Fibroblast of skin of scalp (primary cell): Measurements from ENCODE around the gene NUP62CL.

Experiments
- DNase-seq: peaks from one replicate; pipeline ENCODE4 v3.0.0-alpha.2; 2013

The NUP62CL gene

DNA sequence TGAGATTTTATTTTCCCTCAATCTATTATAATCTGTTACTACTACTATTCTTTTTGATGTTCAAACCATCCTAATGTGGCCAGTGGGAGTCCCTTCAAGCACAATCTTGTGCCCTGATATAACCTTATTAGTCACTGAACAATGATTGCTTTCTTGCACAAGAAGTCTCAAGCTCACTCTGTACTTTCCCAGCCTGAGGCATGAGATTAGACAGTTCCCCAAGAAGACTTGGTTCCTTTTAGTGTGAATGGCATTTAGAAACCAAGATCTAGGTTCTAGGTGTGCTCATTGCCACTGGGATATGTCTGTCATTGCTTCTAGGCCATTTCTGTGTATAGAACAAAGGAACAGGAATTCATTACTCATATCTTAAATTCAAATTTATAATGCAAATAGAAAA, 59.6 kb downstream of the NUP62CL start:
- DNase-seq, result no peak

DNA sequence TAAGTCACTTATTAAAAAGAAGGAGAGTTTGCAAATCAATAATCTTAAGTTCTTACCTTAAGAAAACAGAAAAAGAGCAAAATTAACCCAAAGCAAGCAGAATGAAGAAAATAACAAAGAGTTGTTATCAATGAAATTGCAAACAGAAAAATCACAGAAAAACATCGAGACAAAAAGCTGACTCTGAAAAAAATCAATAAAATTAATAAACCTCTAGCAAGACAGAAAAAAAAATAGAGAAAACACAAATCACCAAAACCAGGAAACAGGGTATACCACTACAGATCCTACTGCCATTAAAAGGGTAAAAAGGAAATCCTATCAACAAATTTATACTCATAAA, 70.3 kb downstream of the NUP62CL start:
- no peak for DNase-seq

DNA sequence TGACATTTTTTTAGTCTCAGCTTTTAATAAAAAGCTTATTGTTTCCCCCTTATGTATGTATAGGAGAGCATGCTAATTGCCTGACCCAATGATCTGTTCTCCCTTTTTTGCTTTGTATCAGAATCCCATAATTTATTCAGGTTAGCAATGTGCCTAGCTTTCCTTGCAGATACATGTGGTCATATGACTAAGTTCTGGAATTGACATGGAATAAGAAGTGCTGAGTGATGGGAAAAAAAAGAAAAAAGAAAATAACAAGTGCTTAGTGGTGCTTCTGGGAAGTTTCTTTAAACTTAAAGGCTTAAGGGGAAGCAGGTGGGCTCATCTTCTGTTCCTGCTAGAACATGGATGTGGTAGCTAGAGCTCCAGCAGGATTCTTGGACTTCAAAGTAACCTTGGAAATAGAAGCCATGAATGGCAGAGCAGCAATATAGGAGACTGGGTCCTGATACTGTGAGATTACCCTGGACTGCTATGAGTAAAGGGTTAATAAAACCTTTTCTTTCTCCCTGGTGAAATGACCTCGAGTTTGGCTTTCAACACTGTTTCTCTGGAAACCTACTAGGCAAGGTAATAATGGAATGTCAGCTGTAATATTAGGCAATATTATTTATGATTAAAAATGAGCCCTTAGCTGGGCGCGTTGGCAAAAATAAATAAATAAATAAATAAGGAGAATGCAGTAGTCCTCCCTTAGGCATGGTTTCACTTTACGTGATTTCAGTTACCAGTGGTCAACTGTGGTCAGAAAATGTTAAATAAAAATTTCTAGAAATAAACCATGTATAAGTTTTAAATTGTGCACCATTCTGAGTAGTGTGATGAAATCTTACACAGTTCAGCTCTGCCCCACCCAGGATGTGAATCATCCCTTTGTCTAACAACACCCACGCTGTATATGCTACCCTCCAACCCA, 70.9 kb downstream of the NUP62CL start:
- peak; percentile 54 for DNase-seq

DNA sequence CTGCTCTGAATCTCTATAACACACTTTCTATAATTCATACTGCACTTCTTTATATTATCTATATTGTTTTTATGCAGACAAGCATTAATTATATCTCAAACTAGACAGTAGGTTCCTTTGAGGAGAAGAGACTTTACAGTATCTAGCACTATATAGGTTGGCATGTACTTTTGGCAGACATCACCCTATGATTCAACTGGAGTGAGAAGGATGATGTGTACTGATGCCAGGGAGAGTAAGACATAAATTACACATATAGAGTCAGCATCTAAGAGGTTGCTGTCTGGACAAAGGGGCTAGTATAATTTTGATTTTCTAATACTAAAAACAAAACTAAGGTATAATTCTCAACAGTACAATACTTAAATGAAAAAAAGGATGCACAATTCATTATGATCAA, 82.5 kb downstream of the NUP62CL start:
- DNase-seq, result no peak

DNA sequence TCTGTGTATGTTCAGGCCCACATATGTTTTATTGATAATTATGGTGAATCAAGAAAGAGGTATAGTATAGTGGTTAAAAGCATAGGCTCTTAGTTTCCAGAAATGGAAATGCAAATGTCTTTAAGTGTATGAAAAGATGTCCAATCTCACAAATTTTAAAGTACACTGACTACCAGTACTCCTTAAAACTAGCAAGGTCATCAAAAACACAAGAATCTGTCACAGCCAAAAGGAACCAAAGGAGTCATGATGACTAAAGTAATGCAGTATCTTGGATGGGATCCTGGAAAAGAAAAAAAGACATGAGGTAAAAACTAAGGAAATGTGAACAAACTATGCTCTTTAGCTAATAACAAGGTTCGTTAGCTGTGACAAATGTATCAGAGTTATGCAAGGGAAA, 87.0 kb downstream of the NUP62CL start:
- no peak for DNase-seq

DNA sequence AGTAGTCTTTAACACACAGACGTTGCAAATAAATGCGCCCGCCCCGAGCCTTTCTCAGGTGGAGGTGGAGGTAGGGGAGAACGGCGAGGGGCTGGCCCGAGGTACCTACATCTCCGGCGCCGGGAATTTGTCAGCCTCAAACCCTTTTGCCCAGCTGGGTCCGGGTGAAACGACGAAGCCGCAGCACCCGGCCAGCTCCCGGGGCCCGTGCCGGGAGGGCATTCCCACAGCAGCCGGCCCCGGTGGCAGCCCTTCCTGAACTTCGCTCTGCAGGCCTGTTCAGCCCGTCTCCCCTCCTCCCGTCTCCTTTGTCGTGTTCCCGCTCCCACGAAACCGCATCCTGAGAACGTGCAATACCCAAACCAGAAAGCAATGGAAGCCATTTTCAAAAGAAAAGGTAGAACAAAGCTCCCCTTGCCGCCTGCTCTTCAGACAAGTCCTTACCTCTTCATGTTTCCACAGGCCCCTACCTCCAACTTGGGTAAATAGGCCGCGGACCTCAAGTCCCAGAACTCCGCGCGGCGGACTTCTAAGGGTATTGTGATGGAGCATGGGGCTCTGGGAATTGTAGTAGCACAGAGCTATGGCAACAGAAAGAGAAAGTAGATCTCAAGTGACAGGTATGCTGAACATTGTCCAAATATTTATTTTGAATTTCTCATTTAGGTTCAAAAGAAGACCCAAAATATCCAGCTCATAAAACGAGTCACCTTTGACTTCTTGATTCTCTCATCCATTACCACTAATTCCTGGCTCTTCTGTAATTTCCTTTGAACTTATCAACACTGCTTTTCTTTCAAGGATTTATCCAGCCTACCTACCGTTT, 87.7 kb downstream of the NUP62CL start, which contains the start of gene RBM41:
TSS of gene RBM41 (minus strand) at position 501 of the 826 bp plus-strand sequence. CDS start at position 452, 49 bp downstream.
- peak; percentile 76 for DNase-seq

DNA sequence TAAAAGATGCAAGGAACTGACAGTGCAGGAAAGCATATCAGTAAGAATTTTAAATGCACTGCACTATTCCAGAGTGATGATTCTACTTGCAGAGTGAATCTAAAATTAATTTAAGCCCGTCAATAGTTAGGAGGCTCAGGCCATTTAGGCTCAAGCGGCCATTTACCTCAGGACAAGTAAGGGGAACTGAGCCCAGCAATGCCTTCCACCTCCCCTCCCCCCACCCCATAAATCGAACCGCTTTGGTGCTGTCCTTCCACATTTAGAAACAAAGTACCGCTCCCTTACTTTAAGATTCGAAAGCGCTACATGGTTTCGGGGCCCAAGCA, 88.3 kb downstream of the NUP62CL start:
- DNase-seq, result no peak

DNA sequence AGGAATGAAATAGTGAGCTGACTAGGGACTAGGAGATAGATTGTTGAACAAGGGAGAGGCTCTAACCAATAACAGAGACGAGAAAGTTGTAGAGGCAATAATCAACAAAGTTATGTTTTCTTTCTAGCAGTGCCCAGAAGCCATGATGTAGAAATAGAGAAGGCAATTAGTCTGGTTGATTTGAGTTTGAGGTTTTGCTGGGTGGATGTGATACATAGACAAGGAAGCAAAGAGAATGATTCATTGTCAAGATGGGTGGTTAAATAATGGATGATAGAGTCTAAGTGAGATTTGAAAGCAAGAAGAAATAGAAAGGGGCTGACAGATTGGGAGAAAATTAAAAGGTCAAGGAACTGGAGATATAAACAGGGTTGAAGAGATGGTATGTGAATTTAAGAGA, 98.8 kb downstream of the NUP62CL start:
- DNase-seq, result no peak

DNA sequence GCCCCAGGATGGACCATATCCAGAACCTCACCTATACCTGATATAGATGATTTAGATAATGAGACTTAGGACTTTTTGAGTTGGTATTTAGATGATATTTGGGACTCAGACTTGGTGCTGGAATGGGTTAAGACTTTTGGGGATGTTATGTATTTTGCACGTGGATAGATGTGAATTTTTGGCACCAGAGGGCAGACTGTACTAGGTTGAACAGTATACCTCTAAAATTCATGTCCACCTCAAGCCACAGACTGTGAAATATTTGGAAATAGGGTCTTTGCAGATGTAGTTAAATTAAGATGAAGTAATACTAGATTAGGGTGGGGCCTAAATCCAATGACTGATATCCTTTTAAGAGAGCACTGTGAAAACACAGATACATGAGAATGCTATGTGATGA, 103.3 kb downstream of the NUP62CL start:
- DNase-seq, result peak; percentile 0

DNA sequence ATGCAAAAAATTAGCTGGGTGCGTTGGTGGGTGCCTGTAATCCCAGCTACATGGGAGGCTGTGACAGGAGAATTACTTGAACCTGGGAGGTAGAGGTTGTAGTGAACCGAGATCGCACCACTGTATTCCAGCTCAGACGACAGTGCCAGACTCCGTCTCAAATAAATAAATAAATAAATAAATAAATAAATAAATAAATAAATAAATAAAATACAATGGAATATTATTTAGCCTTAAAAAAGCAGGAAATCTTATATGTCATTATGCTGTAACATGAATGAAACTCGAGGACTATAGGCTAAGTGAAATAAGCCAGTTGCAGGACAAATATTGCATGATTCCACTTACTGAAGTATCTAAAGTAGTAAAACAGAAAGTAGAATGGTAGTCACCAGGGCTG, 130.1 kb downstream of the NUP62CL start:
- no peak for DNase-seq
